Liver (tissue), 9 donors: ENCODE data around the gene HEXB. TPM values are rescaled to one million over a fixed set of nuclear protein-coding genes. Genes with fewer than 3 reads are reported as not detected.
A peak's percentile ranks its signal among the peaks of the same experiment; 100 is the strongest.

Source experiments
- DNase-seq: peaks from one replicate; pipeline ENCODE4 v3.0.0-alpha.2; 2017; ENCODE audit warnings: low spot score
- H3K27ac ChIP-seq, 2 donors: one replicate each; pipeline ENCODE4 v1.7.0; 2013; ENCODE audit warnings: inconsistent platforms in 2 of 2, low read length in 2 of 2, control low read depth in 1 of 2, low read depth in 1 of 2, mild to moderate bottlenecking in 1 of 2
- H3K27me3 ChIP-seq, 4 donors: one replicate each; pipeline versions ENCODE4 v1.6.1 to v1.7.0; 2013; ENCODE audit warnings: low read length in 3 of 4, inconsistent platforms in 1 of 4, mild to moderate bottlenecking in 1 of 4, moderate library complexity in 1 of 4; ENCODE audit not compliant: control insufficient read depth in 4 of 4, insufficient read depth in 4 of 4
- H3K36me3 ChIP-seq, 4 donors: one replicate each; pipeline versions ENCODE4 v1.6.1 to v1.7.0; 2013; ENCODE audit warnings: low read length in 3 of 4, mild to moderate bottlenecking in 3 of 4, low read depth in 1 of 4, moderate library complexity in 1 of 4; ENCODE audit not compliant: control insufficient read depth in 4 of 4, insufficient read depth in 3 of 4
- H3K4me1 ChIP-seq, 4 donors: one replicate each; pipeline versions ENCODE4 v1.6.1 to v1.7.0; 2013; ENCODE audit warnings: low read length in 3 of 4, mild to moderate bottlenecking in 3 of 4, moderate library complexity in 1 of 4; ENCODE audit not compliant: control insufficient read depth in 4 of 4, insufficient read depth in 4 of 4
- H3K4me3 ChIP-seq, 3 donors: one replicate each; pipeline versions ENCODE4 v1.6.1 to v1.7.0; 2013; ENCODE audit warnings: low read length in 3 of 3, control low read depth in 1 of 3, low read depth in 1 of 3, mild to moderate bottlenecking in 1 of 3
- H3K9ac ChIP-seq, 2 donors: one replicate each; pipeline ENCODE4 v1.7.0; 2013; ENCODE audit warnings: low read length in 2 of 2, mild to moderate bottlenecking in 2 of 2, moderate library complexity in 2 of 2, control low read depth in 1 of 2, low read depth in 1 of 2
- H3K9me3 ChIP-seq, 4 donors: one replicate each; pipeline versions ENCODE4 v1.6.1 to v1.7.0; 2013; ENCODE audit warnings: low read length in 3 of 4; ENCODE audit not compliant: control insufficient read depth in 4 of 4
- EGR1 ChIP-seq, 2 donors: IDR thresholded peaks; 2 replicates each; pipeline ENCODE4 v1.6.1; 2016 to 2018; ENCODE audit warnings: antibody characterized with exemption in 2 of 2, low read depth in 2 of 2
- FOXA1 ChIP-seq: IDR thresholded peaks from 2 replicates; pipeline ENCODE4 v1.6.1; 2016; ENCODE audit warnings: antibody characterized with exemption
- FOXA2 ChIP-seq: IDR thresholded peaks from 2 replicates; pipeline ENCODE4 v1.6.1; 2016; ENCODE audit warnings: antibody characterized with exemption
- GABPA ChIP-seq, 2 donors: IDR thresholded peaks in 1 of 2; conservative IDR thresholded peaks in 1 of 2; 2 replicates each; pipeline ENCODE4 v1.6.1; 2016; ENCODE audit warnings: antibody characterized with exemption in 2 of 2, mild to moderate bottlenecking in 1 of 2, moderate library complexity in 1 of 2
- HNF4A ChIP-seq, 2 donors: conservative IDR thresholded peaks; 2 replicates each; pipeline ENCODE4 v1.6.1; 2016; ENCODE audit warnings: antibody characterized with exemption in 2 of 2, mild to moderate bottlenecking in 2 of 2
- HNF4G ChIP-seq: IDR thresholded peaks from 2 replicates; pipeline ENCODE4 v1.6.1; 2016; ENCODE audit warnings: antibody characterized with exemption
- JUND ChIP-seq, 2 donors: IDR thresholded peaks; 2 replicates each; pipeline ENCODE4 v1.6.1; 2016; ENCODE audit warnings: antibody characterized with exemption in 2 of 2
- NR2F2 ChIP-seq: IDR thresholded peaks from 2 replicates; pipeline ENCODE4 v1.6.1; 2016; ENCODE audit warnings: antibody characterized with exemption
- RAD21 ChIP-seq, 2 donors: IDR thresholded peaks; 2 replicates each; pipeline ENCODE4 v1.6.1; 2016; ENCODE audit warnings: antibody characterized with exemption in 2 of 2, mild to moderate bottlenecking in 2 of 2
- RXRA ChIP-seq, 2 donors: IDR thresholded peaks; 2 replicates each; pipeline ENCODE4 v1.6.1; 2017 to 2018; ENCODE audit warnings: antibody characterized with exemption in 2 of 2, mild to moderate bottlenecking in 1 of 2
- SP1 ChIP-seq: IDR thresholded peaks from 2 replicates; pipeline ENCODE4 v1.6.1; 2018; ENCODE audit warnings: antibody characterized with exemption, mild to moderate bottlenecking
- TAF1 ChIP-seq: conservative IDR thresholded peaks from 2 replicates; pipeline ENCODE4 v1.6.1; 2016; ENCODE audit warnings: antibody characterized with exemption, mild to moderate bottlenecking
- YY1 ChIP-seq: IDR thresholded peaks from 2 replicates; pipeline ENCODE4 v1.6.1; 2016; ENCODE audit warnings: antibody characterized with exemption, mild to moderate bottlenecking
- WGBS: extraction: QIAGEN DNeasy Blood & Tissue Kit; methylation state at CpG from one replicate; pipeline ENCODE4 v1.1.7; 2013; 5-methylcytosine and 5-hydroxymethylcytosine counted together
- polyA plus RNA-seq, 2 donors: library from polyadenylated mRNA; stranded (reverse) in 1 of 2; unstranded in 1 of 2; fragments of 200-250 nt in 1 of 2; fragments of >200 nt in 1 of 2; fragmentation: Nextera tagmentation in 1 of 2; extraction: Ambion mirVana in 1 of 2; gene quantifications; one replicate each; pipeline versions ENCODE4 v1.2.1 to v1.2.3, GENCODE V29; 2013 to 2015
- total RNA-seq, 2 donors: library from RNA; depleted of rRNA; stranded (reverse); fragments of >200 nt; gene quantifications; one replicate each; pipeline ENCODE4 v1.2.3, GENCODE V29; 2014
- TF ChIP-seq, protein P1 (sequence below): fragments of 150-350 bp; IDR thresholded peaks from 2 replicates; pipeline ENCODE4 v1.5.1; 2017; ENCODE audit warnings: improper control_type of control experiment, low read depth, low read length; ENCODE audit not compliant: missing input control
- TF ChIP-seq, protein P2 (sequence below): IDR thresholded peaks from 2 replicates; pipeline ENCODE4 v1.6.1; 2016; ENCODE audit warnings: antibody characterized with exemption, mild to moderate bottlenecking
- TF ChIP-seq, protein P3 (sequence below): IDR thresholded peaks from 2 replicates; pipeline ENCODE4 v1.6.1; 2016; ENCODE audit warnings: antibody characterized with exemption
- TF ChIP-seq, protein P4 (sequence below): IDR thresholded peaks from 2 replicates; pipeline ENCODE4 v1.6.1; 2016; ENCODE audit warnings: antibody characterized with exemption
- TF ChIP-seq, protein P5 (sequence below): IDR thresholded peaks from 2 replicates; pipeline ENCODE4 v1.6.1; 2016; ENCODE audit warnings: antibody characterized with exemption
- donor health status: healthy.
- donor health status: healthy.
- donor health status: healthy.
- donor health status: healthy.
- donor health status: healthy.

HEXB gene
- total and polyA plus RNA-seq, 4 donors: 67.7 to 84.5 (median 76.2) TPM

DNA sequence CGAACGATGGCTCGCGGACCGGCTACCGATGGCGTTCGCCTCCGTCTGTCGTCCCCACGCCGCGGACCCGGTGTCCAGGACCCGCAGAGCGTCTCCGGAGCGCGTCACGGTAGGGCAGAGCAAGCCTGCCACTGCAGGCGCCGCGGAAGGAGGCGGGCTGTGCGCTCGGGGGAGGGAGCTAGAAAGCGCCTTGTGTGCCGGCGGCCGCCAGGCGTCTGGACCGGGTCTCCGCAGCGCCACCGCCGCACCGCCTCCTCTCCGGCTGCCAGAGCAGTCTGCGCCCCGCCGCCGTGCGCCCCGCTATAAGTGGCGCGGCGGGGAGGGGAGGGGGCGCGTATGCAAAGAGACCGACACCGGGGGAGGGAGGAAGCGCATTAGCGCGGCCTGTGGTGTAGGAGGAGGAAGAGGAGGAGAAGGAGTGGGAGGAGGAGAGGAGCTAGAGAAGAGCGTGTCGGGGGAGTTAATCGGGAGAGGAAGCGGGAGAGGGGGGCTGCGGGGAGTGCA lies 44.5 kb upstream of the HEXB start, which contains the start of gene ENC1 (continued):
- TF ChIP-seq, protein P1, sequence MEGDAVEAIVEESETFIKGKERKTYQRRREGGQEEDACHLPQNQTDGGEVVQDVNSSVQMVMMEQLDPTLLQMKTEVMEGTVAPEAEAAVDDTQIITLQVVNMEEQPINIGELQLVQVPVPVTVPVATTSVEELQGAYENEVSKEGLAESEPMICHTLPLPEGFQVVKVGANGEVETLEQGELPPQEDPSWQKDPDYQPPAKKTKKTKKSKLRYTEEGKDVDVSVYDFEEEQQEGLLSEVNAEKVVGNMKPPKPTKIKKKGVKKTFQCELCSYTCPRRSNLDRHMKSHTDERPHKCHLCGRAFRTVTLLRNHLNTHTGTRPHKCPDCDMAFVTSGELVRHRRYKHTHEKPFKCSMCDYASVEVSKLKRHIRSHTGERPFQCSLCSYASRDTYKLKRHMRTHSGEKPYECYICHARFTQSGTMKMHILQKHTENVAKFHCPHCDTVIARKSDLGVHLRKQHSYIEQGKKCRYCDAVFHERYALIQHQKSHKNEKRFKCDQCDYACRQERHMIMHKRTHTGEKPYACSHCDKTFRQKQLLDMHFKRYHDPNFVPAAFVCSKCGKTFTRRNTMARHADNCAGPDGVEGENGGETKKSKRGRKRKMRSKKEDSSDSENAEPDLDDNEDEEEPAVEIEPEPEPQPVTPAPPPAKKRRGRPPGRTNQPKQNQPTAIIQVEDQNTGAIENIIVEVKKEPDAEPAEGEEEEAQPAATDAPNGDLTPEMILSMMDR: peak; percentile 66
- TF ChIP-seq YY1: peak; percentile 21

DNA sequence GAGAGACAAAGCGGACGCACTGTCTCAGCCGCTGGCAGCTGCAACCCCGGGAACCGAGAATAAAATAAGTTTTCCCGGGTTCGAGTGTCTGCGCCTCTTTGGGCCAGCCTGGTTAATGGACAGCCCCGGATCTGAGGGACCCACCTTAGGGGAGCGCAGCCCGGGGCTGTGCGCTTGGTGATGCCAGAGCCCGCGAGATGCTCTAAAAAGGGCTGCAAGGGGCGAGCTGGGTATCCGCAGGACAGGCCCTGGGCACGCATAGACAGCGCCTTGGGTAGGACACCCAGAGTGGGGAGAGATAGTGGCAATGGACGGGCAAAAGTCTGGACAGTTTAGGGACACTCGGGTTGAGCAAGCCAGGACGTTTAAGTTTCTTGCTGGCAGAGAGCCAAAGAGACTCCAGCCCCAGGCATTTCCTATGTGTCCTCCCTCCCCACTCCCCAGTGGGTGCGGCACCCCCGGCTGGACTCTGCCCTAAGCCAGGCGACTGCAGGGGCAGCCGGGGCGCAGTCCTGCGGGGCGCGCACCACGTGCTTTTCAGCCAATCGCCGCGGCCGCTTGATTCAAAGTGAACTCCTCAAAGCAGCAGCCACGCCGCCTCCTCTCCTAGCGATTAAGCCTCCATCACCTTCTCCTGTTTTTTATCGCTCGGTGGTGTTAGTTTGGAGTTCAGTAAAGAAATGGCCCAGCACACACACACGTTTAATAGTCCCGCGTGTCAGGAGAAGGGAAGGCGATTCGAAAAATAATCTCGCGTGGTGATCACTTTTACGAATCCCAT lies 43.9 kb upstream of the HEXB start:
- H3K27ac ChIP-seq: peak overlapping the region; percentile 91 to 92
- no peaks in the 10 kb centered on the region for H3K27me3 ChIP-seq
- DNase-seq: peak; percentile 79
- peak overlapping the region; percentile 47 to 51 for H3K9ac ChIP-seq
- under 1% methylated on average over 47 of the region's 47 CpGs for WGBS
- peaks cover 0 to under 1% (median 0%) of the 10 kb centered on the region in 4 donors for H3K36me3 ChIP-seq
- peak in 1 of 2 donors; percentile 41 for TF ChIP-seq RAD21 (IDR thresholded peaks at IDR 0.05)
- peak; percentile 53 for TF ChIP-seq YY1
- TF ChIP-seq HNF4G: peak; percentile 74
- peak; percentile 28 to 29 for TF ChIP-seq JUND (IDR thresholded peaks at IDR 0.05)
- TF ChIP-seq, protein P2, sequence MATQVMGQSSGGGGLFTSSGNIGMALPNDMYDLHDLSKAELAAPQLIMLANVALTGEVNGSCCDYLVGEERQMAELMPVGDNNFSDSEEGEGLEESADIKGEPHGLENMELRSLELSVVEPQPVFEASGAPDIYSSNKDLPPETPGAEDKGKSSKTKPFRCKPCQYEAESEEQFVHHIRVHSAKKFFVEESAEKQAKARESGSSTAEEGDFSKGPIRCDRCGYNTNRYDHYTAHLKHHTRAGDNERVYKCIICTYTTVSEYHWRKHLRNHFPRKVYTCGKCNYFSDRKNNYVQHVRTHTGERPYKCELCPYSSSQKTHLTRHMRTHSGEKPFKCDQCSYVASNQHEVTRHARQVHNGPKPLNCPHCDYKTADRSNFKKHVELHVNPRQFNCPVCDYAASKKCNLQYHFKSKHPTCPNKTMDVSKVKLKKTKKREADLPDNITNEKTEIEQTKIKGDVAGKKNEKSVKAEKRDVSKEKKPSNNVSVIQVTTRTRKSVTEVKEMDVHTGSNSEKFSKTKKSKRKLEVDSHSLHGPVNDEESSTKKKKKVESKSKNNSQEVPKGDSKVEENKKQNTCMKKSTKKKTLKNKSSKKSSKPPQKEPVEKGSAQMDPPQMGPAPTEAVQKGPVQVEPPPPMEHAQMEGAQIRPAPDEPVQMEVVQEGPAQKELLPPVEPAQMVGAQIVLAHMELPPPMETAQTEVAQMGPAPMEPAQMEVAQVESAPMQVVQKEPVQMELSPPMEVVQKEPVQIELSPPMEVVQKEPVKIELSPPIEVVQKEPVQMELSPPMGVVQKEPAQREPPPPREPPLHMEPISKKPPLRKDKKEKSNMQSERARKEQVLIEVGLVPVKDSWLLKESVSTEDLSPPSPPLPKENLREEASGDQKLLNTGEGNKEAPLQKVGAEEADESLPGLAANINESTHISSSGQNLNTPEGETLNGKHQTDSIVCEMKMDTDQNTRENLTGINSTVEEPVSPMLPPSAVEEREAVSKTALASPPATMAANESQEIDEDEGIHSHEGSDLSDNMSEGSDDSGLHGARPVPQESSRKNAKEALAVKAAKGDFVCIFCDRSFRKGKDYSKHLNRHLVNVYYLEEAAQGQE: no peak
- no peak for TF ChIP-seq EGR1 (IDR thresholded peaks at IDR 0.05; ENCODE audit: low read depth in 2 of 2)
- no peak for TF ChIP-seq FOXA1
- peak in 1 of 2 donors; percentile 10 for TF ChIP-seq GABPA (IDR thresholded peaks at IDR 0.05 in 1 of 2, conservative IDR thresholded peaks at IDR 0.05 in 1 of 2)
- peak; percentile 88 for TF ChIP-seq HNF4A (conservative IDR thresholded peaks at IDR 0.05)
- no peak for TF ChIP-seq NR2F2
- TF ChIP-seq SP1: peak; percentile 55
- TF ChIP-seq TAF1: no peak
- TF ChIP-seq, protein P3, sequence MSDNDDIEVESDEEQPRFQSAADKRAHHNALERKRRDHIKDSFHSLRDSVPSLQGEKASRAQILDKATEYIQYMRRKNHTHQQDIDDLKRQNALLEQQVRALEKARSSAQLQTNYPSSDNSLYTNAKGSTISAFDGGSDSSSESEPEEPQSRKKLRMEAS: peak; percentile 4
- TF ChIP-seq, protein P4, sequence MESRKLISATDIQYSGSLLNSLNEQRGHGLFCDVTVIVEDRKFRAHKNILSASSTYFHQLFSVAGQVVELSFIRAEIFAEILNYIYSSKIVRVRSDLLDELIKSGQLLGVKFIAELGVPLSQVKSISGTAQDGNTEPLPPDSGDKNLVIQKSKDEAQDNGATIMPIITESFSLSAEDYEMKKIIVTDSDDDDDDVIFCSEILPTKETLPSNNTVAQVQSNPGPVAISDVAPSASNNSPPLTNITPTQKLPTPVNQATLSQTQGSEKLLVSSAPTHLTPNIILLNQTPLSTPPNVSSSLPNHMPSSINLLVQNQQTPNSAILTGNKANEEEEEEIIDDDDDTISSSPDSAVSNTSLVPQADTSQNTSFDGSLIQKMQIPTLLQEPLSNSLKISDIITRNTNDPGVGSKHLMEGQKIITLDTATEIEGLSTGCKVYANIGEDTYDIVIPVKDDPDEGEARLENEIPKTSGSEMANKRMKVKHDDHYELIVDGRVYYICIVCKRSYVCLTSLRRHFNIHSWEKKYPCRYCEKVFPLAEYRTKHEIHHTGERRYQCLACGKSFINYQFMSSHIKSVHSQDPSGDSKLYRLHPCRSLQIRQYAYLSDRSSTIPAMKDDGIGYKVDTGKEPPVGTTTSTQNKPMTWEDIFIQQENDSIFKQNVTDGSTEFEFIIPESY: no peak
- TF ChIP-seq, protein P5, sequence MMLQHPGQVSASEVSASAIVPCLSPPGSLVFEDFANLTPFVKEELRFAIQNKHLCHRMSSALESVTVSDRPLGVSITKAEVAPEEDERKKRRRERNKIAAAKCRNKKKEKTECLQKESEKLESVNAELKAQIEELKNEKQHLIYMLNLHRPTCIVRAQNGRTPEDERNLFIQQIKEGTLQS: no peak
- TF ChIP-seq RXRA (IDR thresholded peaks at IDR 0.05): peak; percentile 52 to 55
- TF ChIP-seq, protein P1: no peak
- no peak for TF ChIP-seq FOXA2
- H3K4me1 ChIP-seq: peaks cover 3 to 44% (median 29%) of the 10 kb centered on the region in 4 donors
- peak overlapping the region; percentile 74 to 95 (median 78) for H3K4me3 ChIP-seq
- H3K9me3 ChIP-seq: no peaks in the 10 kb centered on the region
